ENCODE data around the gene GPRC5D.

GPRC5D gene

GRCh38 chr12:12979126-12979525 lies 27.2 kb upstream of the GPRC5D start:
- no peak for DNase-seq

GRCh38 chr12:12977231-12977630 lies 25.3 kb upstream of the GPRC5D start:
- no peak for DNase-seq

DNA sequence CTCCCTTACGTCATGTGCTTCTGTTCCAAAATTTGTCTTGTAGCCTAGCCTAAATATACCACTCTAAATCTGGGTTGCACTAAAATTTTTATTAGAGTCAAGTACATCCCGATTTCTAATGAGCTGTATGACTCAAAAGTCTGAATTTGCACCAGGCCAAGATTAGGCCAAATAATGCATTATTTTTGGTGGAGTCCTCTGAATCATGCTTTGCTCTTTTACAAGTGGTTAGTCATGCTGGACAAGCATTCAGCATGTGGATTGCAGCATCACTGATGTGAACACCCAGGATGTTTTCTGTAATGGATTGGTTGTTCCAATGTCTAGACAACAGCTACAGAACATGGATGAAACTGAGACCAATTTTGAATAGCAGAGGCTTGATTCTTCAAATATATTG lies 24.4 kb upstream of the GPRC5D start:
- DNase-seq: no peak

GRCh38 chr12:12975322-12976077 lies 23.5 kb upstream of the GPRC5D start:
- no peak for DNase-seq

DNA sequence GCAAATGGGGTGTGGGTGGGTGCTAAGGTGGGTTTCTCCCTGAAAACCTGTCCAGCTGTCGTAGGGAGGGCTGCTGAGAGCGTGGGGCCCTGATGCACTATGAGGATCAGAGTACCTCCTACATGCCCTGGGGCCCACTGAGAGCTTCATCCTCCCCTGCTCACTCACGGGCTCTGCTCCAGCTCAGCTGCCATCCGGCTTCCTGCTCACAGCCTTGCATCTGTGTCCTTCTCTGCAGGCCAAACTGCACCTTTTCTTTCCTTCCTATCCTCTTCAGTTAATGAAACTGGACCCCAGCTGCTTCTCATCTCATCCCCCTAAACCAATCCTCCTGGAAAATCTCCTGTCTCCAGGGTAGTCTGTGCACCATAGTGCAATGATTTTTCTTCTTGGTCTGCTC lies 22.2 kb upstream of the GPRC5D start:
- no peak for DNase-seq

- DNase-seq: no peak
These were observed 21.0 kb upstream of the GPRC5D start for GRCh38 chr12:12973019-12973418.

DNA sequence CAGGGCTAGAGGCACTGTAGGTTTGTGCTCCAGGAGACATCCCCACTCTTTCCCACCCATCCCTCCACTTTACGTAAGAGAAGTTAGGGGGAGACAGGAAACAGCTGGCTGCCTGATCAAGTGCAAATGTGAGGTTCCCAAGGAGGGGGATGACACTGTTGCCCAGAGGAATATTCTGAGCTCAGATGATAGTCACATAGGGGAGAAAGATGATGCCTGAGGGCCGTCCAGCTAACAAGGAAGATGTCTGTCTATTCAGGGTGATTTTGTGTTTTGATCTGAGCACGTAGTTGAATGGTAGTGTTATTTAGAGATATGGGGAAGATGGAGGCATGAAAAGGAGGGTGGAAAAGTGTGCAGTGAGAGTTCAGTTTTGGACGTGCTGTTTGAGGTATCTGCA lies 13.9 kb upstream of the GPRC5D start:
- no peak for DNase-seq

DNA sequence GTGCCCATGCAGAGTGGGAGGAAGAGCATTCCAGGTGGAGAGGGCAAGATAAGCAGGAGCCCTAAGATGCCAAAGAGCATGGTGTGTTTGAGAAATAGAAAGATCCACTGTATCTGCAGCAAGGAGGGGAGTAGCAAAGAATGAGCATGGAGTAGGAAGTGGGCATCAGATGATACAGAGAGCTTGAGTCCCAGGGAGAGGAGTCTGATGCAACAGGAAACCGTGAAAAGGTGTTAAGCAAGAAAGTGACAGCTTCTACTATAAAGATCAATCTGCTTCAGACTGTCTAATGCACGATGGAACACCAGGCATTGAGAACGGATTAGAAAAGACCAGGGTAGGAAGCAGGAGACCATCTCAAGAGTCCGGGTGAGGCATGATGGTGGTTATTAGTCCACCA lies 12.3 kb upstream of the GPRC5D start:
- no peak for DNase-seq

GRCh38 chr12:12960639-12961209 lies 8.8 kb upstream of the GPRC5D start:
- DNase-seq: no peak

- DNase-seq: no peak
These were observed 6.9 kb upstream of the GPRC5D start for GRCh38 chr12:12958886-12959285.

- DNase-seq: no peak
These were observed 3.1 kb upstream of the GPRC5D start for GRCh38 chr12:12954878-12955625.

- no peak for DNase-seq
These were observed 2.4 kb upstream of the GPRC5D start for GRCh38 chr12:12954356-12954755.

- DNase-seq: no peak
These were observed 466 bp downstream of the GPRC5D start for GRCh38 chr12:12951504-12951903.

DNA sequence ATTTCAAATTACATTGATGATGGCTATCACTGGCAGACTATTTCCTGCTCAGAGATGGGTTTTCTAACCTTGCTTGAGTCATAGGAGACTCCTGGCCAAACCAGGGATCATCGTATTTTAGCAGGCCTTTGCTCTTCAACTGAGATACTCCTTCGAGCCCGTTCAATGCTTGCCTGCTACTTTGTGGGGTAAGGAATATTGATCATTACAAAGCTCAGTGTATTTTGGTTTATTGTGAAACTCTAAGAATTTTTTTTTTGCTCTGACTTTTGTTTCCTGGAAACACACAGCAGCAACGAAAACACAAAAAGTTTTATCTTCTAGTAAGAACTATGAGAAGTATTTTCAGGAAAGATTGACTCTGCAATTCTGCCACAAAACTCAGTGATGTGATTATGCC lies 4.1 kb downstream of the GPRC5D start:
- no peak for DNase-seq

DNA sequence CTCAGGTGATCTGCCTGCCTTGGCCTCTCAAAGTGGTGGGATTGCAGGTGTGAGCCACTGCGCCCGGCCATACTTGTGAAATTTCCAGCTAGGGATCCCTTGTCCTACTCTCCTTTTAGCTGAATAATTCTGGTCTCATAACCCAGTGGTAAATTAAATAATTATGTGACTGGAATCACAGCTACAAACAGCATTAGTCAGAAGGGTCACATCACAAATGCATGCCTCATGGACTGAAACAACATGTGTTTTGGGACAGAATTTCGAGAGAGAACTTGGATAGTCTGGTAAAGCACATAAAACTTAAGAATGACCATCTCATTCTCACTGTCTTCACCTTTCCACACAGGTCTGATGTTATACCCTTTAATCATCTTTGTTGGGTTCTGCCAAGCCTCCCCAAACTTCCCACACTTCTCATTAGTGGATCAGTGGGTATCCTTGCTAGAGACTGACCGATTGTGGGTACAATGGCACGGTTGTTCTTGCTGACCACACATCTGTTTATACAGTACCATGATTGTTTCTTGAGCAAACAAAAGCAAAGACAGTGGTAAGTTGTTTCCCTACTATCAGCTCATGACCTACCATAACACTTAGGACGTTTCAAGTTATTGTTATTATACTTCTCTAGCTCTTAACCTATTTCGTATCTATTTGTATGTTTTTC lies 5.1 kb downstream of the GPRC5D start:
- DNase-seq: no peak

GRCh38 chr12:12945591-12945990 lies 6.4 kb downstream of the GPRC5D start:
- DNase-seq: no peak

- no peak for DNase-seq
These were observed 8.2 kb downstream of the GPRC5D start for GRCh38 chr12:12943586-12944260.

DNA sequence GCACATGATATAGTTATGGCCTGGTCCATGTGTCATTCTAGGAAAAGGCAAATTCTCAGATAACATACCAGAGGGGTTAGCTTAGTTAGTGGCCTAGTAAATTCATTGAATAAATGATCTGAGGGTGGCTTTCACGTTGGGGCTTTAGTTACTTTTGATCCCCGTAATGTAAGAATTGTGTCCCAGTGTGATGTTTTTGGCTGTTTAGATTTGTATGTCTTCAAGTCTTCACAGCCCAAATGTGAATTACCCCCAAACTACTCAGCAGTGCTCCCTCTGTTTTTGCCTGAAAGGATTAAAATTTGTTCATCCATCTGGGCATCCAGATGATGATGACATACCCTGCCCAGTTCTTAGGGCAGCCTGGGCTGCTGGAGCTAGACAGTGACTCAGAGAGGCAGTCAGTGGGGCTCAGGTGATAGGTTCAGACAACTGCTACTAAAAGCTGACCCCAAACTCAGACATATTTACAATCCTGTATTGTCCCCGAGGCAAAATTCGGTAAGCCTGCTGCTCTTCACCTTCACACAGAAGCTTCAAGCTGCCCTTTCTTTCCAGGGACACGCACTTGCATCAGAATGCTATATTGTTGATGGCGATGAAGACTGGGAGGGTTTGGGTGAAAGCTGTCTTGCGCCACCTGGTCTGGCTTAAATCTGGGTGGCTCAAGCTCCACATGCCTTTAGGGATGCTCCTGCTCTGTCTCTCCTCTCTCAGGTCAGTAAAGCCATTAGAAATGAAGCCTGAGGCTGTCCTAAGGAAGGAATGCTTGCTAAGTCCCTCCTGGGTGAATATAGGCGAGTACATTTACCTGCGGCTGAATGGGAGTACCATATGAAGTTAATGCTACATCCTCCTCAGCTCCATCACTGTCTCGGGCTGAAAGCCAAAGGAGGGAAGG lies 10.3 kb downstream of the GPRC5D start:
- DNase-seq: no peak

DNA sequence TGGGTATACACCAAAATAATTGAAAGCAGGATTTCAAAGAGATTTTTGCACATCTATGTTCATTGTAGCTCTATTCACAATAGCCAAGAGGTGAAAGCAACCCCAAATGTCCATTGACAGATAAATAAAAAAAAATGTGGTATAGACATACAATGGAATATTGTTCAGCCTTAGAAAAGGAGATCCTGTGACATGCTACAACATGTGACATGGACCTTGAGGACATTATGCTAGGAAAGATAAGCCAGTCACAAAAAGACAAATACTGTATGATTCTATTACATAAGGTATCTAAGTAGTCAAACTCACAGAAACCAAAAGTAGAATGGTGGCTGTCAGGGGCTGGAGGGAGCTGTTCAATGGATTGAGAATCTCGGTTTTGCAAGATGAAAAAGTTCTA lies 12.1 kb downstream of the GPRC5D start:
- no peak for DNase-seq

- no peak for DNase-seq
These were observed 13.4 kb downstream of the GPRC5D start for GRCh38 chr12:12938541-12938940.

- DNase-seq: no peak
These were observed 14.9 kb downstream of the GPRC5D start for GRCh38 chr12:12936983-12937491.

- DNase-seq: no peak
These were observed 17.4 kb downstream of the GPRC5D start for GRCh38 chr12:12934556-12934955.

Data from central memory CD4-positive, alpha-beta T cell (primary cell).